Loucy (cell line): ENCODE results near the gene SEMG2.

Source experiments
- CTCF ChIP-seq: fragments of 200-600 bp; sonication (generic); conservative IDR thresholded peaks from 2 replicates; pipeline ENCODE4 v1.5.1; 2014; ENCODE audit warnings: mild to moderate bottlenecking, antibody characterized with exemption, low read length
- EZH2phosphoT487 ChIP-seq: fragments of 200-600 bp; IDR thresholded peaks from 2 replicates; pipeline ENCODE4 v1.6.1; 2018; ENCODE audit warnings: antibody characterized with exemption, mild to moderate bottlenecking, moderate library complexity, borderline replicate concordance

GRCh38 chr20:45183084-45183483, 38.1 kb upstream of the SEMG2 start:
- TF ChIP-seq CTCF (no peak), EZH2phosphoT487 (no peak)
